Astrocyte (in vitro differentiated cells and primary cell): Measurements from ENCODE around the gene THAP3. TPM values are rescaled to one million over a fixed set of nuclear protein-coding genes. Genes with fewer than 3 reads are reported as not detected.

Experiments
- DNase-seq: peaks from one replicate; pipeline ENCODE4 v3.0.0-alpha.2; 2010; ENCODE audit warnings: low read depth
- FAIRE-seq: peaks from 2 replicates; lab custom pipeline; 2011; peaks lifted over from hg19 to GRCh38; lab: Jason Lieb, UNC
- H2AFZ ChIP-seq: 2 replicates; pipeline ENCODE4 v1.6.0; 2012; ENCODE audit warnings: low read depth, low read length, inconsistent platforms
- H3K27ac ChIP-seq: 2 replicates; pipeline ENCODE4 v1.5.1; 2011; ENCODE audit warnings: low read depth, low read length, inconsistent platforms
- H3K27me3 ChIP-seq: 2 replicates; pipeline ENCODE4 v1.6.0; 2011; ENCODE audit warnings: low read length, inconsistent platforms; ENCODE audit not compliant: insufficient read depth
- H3K36me3 ChIP-seq: 2 replicates; pipeline ENCODE4 v1.5.1; 2011; ENCODE audit warnings: low read length, inconsistent platforms; ENCODE audit not compliant: insufficient read depth
- H3K4me1 ChIP-seq: 2 replicates; pipeline ENCODE4 v1.5.1; 2011; ENCODE audit warnings: low read length, inconsistent platforms; ENCODE audit not compliant: insufficient read depth
- H3K4me2 ChIP-seq: 2 replicates; pipeline ENCODE4 v1.6.0; 2012; ENCODE audit warnings: low read length, inconsistent platforms
- H3K4me3 ChIP-seq: 2 replicates; pipeline ENCODE4 v1.5.1; 2011; ENCODE audit warnings: low read depth, mild to moderate bottlenecking, low read length, inconsistent platforms; ENCODE audit not compliant: insufficient read depth
- H3K79me2 ChIP-seq: 2 replicates; pipeline ENCODE4 v1.6.0; 2012; ENCODE audit warnings: mild to moderate bottlenecking, low read length, inconsistent platforms; ENCODE audit not compliant: insufficient read depth
- H3K9ac ChIP-seq: 2 replicates; pipeline ENCODE4 v1.6.0; 2012; ENCODE audit warnings: mild to moderate bottlenecking, low read length, inconsistent platforms
- H3K9me3 ChIP-seq: 2 replicates; pipeline ENCODE4 v1.5.1; 2012; ENCODE audit warnings: low read depth, mild to moderate bottlenecking, low read length, inconsistent platforms; ENCODE audit not compliant: insufficient read depth
- H4K20me1 ChIP-seq: 2 replicates; pipeline ENCODE4 v1.6.0; 2012; ENCODE audit warnings: low read length, inconsistent platforms; ENCODE audit not compliant: insufficient read depth
- H3K27ac Mint-ChIP-seq: one replicate; pipeline ENCODE4 v1.8.0; 2021; ENCODE audit warnings: mild to moderate bottlenecking, mixed read lengths; ENCODE audit not compliant: unreplicated experiment
- H3K27me3 Mint-ChIP-seq: one replicate; pipeline ENCODE4 v1.8.0; 2021; ENCODE audit warnings: low read depth, mixed read lengths; ENCODE audit not compliant: unreplicated experiment
- H3K36me3 Mint-ChIP-seq: one replicate; pipeline ENCODE4 v1.8.0; 2021; ENCODE audit warnings: low read depth, mixed read lengths; ENCODE audit not compliant: unreplicated experiment
- H3K4me1 Mint-ChIP-seq: one replicate; pipeline ENCODE4 v1.8.0; 2021; ENCODE audit warnings: low read depth, mixed read lengths; ENCODE audit not compliant: unreplicated experiment
- H3K4me3 Mint-ChIP-seq: one replicate; pipeline ENCODE4 v1.8.0; 2021; ENCODE audit warnings: mild to moderate bottlenecking, moderate library complexity, mixed read lengths; ENCODE audit not compliant: unreplicated experiment
- H3K9me3 Mint-ChIP-seq: one replicate; pipeline ENCODE4 v1.8.0; 2021; ENCODE audit warnings: mild to moderate bottlenecking, mixed read lengths; ENCODE audit not compliant: unreplicated experiment
- CTCF ChIP-seq: IDR thresholded peaks from 2 replicates; pipeline ENCODE4 v1.5.1; 2011; ENCODE audit warnings: low read depth, mild to moderate bottlenecking, inconsistent platforms, low read length, moderate library complexity; ENCODE audit not compliant: insufficient read depth
- EZH2 ChIP-seq: IDR thresholded peaks from 2 replicates; pipeline ENCODE4 v1.6.1; 2012; ENCODE audit warnings: mild to moderate bottlenecking, low read length, inconsistent platforms; ENCODE audit not compliant: insufficient read depth
- total RNA-seq: library from RNA; stranded (reverse); gene quantifications from 2 replicates; pipeline ENCODE4 v1.2.1, GENCODE V29; 2021

Gene THAP3
- total RNA-seq, 1 donor from 2014 or later = 16.5 TPM

GRCh38 chr1:6628971-6629479, 4.4 kb downstream of the THAP3 start:
- H3K4me2 ChIP-seq = no peak overlapping the region
- TF ChIP-seq CTCF = no peak
- TF ChIP-seq EZH2 = no peak
- FAIRE-seq = no peak
- no peaks in the 10 kb centered on the region for H3K9me3 ChIP-seq
- H3K36me3 Mint-ChIP-seq = peaks cover 19% of the 10 kb centered on the region
- H3K4me1 Mint-ChIP-seq = peaks cover 4% of the 10 kb centered on the region
- H4K20me1 ChIP-seq = peaks cover 39% of the 10 kb centered on the region
- H3K27me3 ChIP-seq = no peaks in the 10 kb centered on the region
- H3K79me2 ChIP-seq = peaks cover 34% of the 10 kb centered on the region
- no peak overlapping the region for H3K27ac Mint-ChIP-seq
- no peaks in the 10 kb centered on the region for H3K27me3 Mint-ChIP-seq
- H3K4me3 Mint-ChIP-seq = no peak overlapping the region
- H3K27ac ChIP-seq = no peak overlapping the region
- DNase-seq = no peak
- H3K4me1 ChIP-seq = peaks cover 10% of the 10 kb centered on the region
- H2AFZ ChIP-seq = no peak overlapping the region
- H3K9me3 Mint-ChIP-seq = no peaks in the 10 kb centered on the region
- no peak overlapping the region for H3K4me3 ChIP-seq
- peaks cover 5% of the 10 kb centered on the region for H3K36me3 ChIP-seq
- H3K9ac ChIP-seq = no peak overlapping the region

DNA sequence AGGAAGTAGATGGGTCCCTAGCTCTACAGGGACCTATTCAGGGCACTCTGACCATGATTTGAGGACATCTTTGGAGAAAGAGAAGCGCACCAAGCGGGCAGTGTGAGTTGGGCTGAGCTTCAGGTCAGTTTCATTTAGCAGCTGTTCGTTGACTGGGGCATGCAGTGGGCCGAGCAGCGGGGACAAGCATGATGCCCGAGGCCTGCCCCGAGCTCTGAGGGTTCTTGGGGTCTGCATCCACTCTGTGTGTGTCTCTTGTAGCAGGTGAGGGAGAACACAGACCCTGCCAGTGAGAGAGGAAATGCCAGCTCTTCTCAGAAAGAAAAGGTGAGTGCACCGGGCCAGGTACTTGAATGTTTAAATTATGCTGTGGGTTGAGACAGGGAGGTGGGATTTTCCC, 5.4 kb downstream of the THAP3 start:
- Histone ChIP-seq H3K4me2 (no peak overlapping the region), H2AFZ (no peak overlapping the region), H3K4me3 (no peak overlapping the region), H3K36me3 (peaks cover 3% of the 10 kb centered on the region), H3K9me3 (no peaks in the 10 kb centered on the region), H3K9ac (no peak overlapping the region), H4K20me1 (peaks cover 32% of the 10 kb centered on the region), H3K4me1 (peaks cover 5% of the 10 kb centered on the region), H3K27me3 (no peaks in the 10 kb centered on the region), H3K27ac (no peak overlapping the region), H3K79me2 (peaks cover 34% of the 10 kb centered on the region)
- no peaks in the 10 kb centered on the region for H3K27me3 Mint-ChIP-seq
- peaks cover 19% of the 10 kb centered on the region for H3K36me3 Mint-ChIP-seq
- no peaks in the 10 kb centered on the region for H3K9me3 Mint-ChIP-seq
- no peak overlapping the region for H3K4me3 Mint-ChIP-seq
- DNase-seq = no peak
- H3K4me1 Mint-ChIP-seq = peaks cover 1% of the 10 kb centered on the region
- peak overlapping the region; percentile 29 for H3K27ac Mint-ChIP-seq
- FAIRE-seq = no peak
- TF ChIP-seq EZH2 = no peak
- no peak for TF ChIP-seq CTCF

- H3K4me1 ChIP-seq = peaks cover 2% of the 10 kb centered on the region
- Mint-ChIP-seq H3K9me3 (no peaks in the 10 kb centered on the region), H3K4me3 (no peak overlapping the region), H3K27ac (no peak overlapping the region), H3K4me1 (peaks cover 1% of the 10 kb centered on the region), H3K36me3 (peaks cover 20% of the 10 kb centered on the region), H3K27me3 (no peaks in the 10 kb centered on the region)
- peaks cover 3% of the 10 kb centered on the region for H3K36me3 ChIP-seq
- no peak overlapping the region for H3K4me3 ChIP-seq
- H3K9me3 ChIP-seq = no peaks in the 10 kb centered on the region
- no peak overlapping the region for H2AFZ ChIP-seq
- peaks cover 26% of the 10 kb centered on the region for H3K79me2 ChIP-seq
- DNase-seq (no peak), FAIRE-seq (no peak)
- H3K9ac ChIP-seq = no peak overlapping the region
- TF ChIP-seq EZH2 (no peak), CTCF (no peak)
- H4K20me1 ChIP-seq = peaks cover 29% of the 10 kb centered on the region
- H3K27ac ChIP-seq = no peak overlapping the region
- H3K27me3 ChIP-seq = no peaks in the 10 kb centered on the region
- no peak overlapping the region for H3K4me2 ChIP-seq
Observed at GRCh38 chr1:6631058-6631457, 6.4 kb downstream of the THAP3 start.
